GM19372 (cell line): Measurements from ENCODE around the gene ROBO1.

ENCODE experiments used
- ATAC-seq: cut with Tn5 transposase; IDR thresholded peaks from one replicate; pipeline ENCODE4 v1.9.1; 2021; ENCODE audit warnings: mild to moderate bottlenecking, low read depth, moderate library complexity; ENCODE audit not compliant: unreplicated experiment

The ROBO1 gene

DNA sequence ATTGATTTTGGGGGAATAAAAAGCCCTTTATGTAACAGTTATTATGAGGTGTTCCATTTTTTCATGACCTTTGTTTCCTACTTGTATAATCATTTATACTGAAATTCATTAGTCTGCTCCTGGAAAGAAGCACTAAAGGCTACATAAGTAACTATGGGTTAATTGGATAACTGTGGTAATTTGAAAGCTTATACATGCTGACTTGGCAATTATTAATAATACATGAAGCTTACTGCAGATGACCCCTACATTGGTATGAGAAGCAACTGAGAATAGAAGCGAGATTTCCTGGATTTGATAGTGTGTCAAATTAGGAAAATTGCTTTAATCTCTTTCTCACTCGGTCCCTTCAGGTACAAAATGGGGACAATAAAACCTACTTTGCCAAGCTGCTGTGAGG, 658.0 kb downstream of the ROBO1 start:
- no peak for ATAC-seq

GRCh38 chr3:79103307-79103706, 664.5 kb downstream of the ROBO1 start:
- no peak for ATAC-seq

- no peak for ATAC-seq
Measured at GRCh38 chr3:79097964-79098660, 669.7 kb downstream of the ROBO1 start.

GRCh38 chr3:79094654-79095053, 673.1 kb downstream of the ROBO1 start:
- no peak for ATAC-seq

DNA sequence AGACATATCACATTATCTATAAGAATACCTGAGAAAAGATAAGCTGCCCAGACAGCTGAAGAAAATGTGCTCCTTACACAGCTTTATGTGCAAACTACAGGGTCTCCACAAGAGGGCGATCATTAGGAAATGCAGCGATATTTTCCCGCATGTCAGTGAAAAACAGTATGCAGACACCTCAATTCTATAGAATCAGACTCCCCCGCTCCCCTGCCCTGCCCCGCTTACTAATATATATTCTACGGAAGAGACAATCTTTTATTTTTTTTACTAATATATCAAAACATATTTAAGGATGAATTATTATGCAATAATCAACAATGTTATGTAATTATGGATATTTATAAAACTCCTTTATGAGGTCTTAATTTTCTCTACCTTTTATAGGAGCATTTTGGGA, 681.3 kb downstream of the ROBO1 start:
- no peak for ATAC-seq

- no peak for ATAC-seq
Measured at GRCh38 chr3:79085171-79085570, 682.6 kb downstream of the ROBO1 start.

GRCh38 chr3:79081335-79081734, 686.5 kb downstream of the ROBO1 start:
- no peak for ATAC-seq

DNA sequence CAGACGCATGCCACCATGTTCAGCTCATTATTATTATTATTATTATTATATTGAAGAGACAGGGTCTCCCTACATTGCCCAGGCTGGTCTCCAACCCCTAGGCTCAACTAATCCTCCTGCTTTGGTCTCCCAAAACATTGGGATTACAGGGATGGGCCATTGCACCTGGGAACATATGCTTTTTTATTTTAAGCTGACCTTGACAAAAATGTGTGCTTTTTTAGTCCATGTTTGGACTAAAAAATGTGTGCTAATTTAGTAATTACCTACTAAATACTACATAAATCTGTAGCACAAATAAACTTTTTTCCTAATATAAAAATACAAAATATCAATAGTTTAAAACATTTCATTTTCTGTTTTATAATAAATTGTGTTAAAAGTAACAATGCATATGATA, 693.2 kb downstream of the ROBO1 start:
- no peak for ATAC-seq

DNA sequence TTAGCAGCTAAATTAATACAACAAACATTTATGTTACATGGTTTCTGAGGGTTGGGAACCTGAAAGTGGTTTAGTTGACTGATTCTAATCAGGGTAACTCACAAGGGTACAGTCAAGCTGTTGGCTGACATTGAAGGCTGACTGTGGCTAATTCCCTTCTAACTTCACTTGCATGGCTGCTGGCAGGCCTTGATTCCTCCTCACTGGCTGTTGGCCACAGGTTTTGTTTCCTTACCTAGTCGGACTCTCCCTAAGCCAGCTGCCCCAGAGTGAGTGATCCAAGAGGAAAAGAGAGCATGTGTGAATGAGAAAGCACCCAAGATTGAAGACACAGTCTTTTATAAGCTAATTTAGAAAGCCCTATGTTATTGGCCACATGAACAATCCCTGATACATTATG, 700.1 kb downstream of the ROBO1 start:
- no peak for ATAC-seq

DNA sequence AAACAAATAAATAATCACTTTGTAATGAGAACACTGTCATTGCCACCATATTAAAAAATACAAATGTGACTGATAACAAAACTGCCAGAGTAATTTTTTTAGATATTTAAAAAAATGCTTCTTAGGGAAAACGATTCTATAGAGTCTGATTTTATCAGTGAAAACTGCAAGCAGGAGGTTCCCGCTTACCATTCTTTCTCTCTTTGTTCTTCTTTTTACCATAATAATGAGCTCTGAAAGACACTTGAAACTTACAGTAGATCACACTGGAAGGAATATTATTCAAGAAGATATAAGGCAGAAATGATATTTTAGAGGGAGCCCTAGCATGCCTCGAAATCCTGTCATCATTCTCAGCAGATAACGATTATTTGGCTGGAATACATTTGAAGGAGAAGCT, 701.3 kb downstream of the ROBO1 start:
- ATAC-seq, result no peak

DNA sequence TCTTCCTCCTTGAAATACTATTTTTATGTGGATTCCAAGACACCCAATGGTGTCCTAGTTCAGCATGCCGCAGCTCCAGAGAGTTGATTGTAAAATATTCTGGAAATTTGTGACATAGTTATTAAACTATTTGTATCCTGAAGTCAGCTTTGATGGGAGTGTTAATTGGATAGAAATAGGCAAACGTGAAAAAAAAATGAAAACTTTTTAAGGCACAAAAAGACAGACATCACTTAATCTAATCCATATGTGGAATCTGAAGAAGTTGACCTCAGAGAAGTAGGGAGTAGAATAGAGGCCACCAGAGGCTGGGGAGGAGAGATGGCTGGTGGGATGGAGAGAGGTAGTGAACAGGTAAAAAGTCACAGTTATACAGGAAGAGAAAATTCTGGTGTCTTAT, 704.2 kb downstream of the ROBO1 start:
- no peak for ATAC-seq

DNA sequence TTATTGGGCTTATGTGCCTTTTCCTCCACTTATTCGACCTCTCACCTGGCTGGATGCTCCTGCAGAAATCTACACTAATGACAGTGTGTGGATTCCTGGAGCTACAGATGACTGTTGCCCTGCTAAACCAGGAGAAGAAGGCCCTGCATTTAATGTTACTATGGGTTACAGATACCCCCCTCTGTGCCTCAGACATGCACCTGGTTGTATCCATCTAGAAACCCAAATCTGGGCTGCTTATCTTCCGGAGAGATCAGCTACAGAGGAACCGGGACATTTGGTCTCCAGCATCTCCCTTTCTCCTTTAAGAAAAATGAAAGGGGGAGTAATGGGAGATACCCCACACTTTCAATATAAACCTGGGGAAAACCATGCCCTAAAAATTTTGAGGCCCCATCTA, 710.0 kb downstream of the ROBO1 start:
- ATAC-seq, result no peak

GRCh38 chr3:79056498-79056897, 711.3 kb downstream of the ROBO1 start:
- no peak for ATAC-seq

- no peak for ATAC-seq
Measured at GRCh38 chr3:79052054-79052681, 715.6 kb downstream of the ROBO1 start.

- no peak for ATAC-seq
Measured at GRCh38 chr3:79047581-79047980, 720.2 kb downstream of the ROBO1 start.

- ATAC-seq, result no peak
Measured at GRCh38 chr3:79041621-79042020, 726.2 kb downstream of the ROBO1 start.

DNA sequence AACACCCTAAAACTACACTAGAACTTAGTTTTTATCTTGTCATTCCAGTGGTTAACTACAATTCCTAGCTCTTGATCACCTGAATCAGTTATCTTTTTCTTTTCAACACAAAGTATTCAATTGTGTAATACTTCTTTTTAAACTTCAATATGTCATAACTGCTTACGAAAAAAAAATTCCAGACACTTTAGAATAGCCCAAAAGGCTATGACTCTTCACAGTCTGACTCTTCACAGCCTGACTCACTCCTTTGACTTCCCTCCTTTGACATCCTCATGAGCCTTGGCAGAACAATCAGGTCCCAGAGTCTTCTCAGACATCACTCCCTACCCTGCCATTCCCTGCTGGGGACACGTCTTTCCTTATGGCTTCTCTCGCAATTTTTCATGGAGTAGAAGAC, 727.1 kb downstream of the ROBO1 start:
- no peak for ATAC-seq

GRCh38 chr3:79040091-79040490, 727.7 kb downstream of the ROBO1 start:
- ATAC-seq, result no peak

DNA sequence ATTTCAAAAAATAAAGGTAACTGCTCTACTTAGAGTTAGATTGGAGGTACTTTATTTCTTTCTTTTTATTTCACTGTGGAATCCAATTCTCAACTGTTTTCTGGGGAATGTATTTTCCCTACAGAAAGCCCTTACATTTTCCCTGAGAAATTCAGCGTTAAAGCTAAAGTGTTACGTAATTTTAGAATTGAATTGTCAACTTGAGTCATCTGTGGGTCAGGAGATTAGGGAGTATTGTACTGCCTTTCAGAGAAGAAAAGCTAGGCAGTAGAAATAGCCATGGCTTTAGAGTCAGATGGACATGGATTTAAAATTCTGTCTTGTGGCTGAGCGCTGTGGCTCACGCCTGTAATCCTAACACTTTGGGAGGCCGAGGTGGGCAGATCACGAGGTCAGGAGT, 728.6 kb downstream of the ROBO1 start:
- no peak for ATAC-seq

GRCh38 chr3:79038636-79039035, 729.2 kb downstream of the ROBO1 start:
- ATAC-seq, result no peak

GRCh38 chr3:79038057-79038456, 729.7 kb downstream of the ROBO1 start:
- no peak for ATAC-seq

DNA sequence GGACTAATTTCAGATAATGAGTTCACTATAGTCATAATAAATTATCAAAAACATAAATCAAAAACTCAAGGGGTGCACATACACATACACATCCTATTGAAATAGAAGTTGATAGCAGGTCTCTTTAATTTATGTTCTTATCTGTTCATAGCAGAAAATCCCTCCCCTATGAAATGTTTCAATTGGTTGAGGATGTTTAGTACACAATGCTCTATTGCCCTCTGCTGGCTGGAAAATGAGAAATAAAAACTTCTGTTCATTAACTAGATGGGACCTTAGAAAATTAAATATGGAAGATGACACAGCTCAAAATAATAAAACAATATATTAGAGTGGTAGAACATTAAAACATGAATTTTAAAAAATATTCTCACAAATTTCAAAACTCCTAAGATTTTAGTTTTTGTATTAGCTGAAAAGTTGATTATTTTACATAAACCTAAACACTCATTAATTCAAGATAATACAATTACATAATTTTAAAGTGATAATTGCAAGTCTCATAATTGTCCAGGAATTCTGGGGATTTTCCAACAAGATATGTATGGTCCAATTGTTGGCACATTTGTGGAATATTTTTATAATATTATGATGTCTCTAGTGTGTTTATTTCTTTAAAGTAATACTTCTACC, 735.0 kb downstream of the ROBO1 start:
- ATAC-seq, result no peak
